Measurements from ENCODE around the gene IL1A.

The IL1A gene

DNA sequence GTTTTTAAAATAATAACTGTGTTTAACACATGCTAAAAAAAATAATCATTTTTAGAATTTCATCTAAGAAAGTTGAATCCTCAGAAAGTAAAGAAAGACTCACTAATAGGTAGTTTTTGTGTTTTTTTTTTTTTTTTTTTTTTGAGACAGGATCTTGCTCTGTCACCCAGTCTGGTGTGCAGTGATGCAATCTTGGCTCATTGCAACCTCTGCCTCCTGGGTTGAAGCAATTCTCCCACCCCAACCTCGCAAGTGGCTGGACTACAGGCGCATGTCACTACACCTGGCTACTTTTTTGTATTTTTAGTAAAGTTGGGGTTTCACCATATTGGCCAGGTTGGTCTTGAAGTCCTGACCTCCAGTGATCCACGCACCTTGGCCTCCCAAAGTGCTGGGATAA, 27.0 kb downstream of the IL1A start:
- DNase-seq: no peak

DNA sequence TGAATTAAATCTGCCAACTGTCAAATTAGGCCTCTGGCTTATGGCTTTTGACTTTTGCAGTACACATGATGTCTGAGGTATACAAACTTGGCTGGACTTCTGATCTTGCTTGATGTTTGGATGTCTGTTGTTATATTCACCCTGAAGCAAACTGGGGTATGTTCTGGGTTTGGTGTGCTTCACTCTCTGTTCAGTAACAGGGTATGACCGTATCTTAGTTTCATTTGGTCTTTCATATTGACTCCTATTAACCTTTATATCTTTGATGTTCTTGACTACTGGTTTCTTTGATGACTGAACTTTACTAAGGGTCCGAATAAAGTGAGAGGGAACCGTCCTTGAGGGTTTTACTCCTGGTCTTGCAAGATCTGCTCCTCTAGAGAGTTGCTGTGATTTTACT, 28.1 kb downstream of the IL1A start:
- no peak for DNase-seq

DNA sequence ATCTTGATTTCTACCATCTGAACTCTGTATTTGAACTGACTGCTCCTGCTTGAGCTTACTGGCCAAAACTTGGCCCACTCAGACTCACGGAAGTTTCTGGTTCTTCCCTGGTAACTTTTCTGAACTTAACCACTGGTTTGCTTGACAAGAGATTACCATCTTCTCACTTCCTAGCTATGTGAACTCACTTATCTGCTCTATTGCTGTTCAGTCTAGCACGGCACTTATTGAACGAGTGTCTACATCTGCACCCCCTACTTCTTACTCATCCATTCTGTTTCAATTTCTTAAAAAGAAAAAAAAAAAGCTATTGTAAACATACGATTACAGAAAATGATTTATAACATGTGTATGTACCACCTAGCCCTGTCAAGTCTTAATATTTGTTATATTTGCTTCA, 28.8 kb downstream of the IL1A start:
- no peak for DNase-seq

DNA sequence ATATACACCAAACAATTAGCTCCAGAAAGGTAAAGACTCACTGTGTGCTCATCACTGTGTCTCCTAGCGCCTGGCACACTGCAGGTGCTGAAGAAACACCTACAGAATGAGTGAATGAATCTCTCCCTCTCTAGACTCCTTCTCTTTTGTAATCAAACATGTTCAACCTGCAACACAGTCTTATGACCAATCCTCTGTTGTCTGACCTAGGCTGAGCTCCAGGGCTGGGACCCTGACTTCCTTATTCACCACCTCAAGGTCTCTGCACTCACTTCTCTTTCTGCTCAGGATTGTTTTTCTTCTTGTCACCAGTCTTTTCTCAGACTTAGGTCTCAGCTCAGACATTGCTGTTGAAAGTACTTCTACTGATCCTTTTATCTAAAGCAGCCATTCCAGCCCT, 29.7 kb downstream of the IL1A start:
- no peak for DNase-seq

DNA sequence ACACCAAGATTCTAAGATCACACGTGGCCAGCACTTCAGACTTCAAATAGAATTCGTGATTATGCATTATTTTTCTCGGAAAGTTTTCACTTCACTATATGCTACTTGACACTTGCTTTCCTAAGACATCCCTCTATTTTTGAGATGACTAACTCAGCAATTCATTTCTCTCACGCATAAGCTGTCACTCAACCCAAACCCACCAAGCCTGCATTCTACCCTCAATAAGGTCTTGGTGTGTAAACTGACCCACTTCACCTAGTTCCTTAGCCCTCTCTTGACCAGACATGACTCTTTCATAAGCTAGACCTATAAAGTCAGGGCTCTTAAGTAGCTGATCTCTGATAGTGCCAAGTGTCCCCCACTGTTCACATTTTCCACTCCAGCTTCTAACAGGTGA, 31.6 kb downstream of the IL1A start:
- no peak for DNase-seq

DNA sequence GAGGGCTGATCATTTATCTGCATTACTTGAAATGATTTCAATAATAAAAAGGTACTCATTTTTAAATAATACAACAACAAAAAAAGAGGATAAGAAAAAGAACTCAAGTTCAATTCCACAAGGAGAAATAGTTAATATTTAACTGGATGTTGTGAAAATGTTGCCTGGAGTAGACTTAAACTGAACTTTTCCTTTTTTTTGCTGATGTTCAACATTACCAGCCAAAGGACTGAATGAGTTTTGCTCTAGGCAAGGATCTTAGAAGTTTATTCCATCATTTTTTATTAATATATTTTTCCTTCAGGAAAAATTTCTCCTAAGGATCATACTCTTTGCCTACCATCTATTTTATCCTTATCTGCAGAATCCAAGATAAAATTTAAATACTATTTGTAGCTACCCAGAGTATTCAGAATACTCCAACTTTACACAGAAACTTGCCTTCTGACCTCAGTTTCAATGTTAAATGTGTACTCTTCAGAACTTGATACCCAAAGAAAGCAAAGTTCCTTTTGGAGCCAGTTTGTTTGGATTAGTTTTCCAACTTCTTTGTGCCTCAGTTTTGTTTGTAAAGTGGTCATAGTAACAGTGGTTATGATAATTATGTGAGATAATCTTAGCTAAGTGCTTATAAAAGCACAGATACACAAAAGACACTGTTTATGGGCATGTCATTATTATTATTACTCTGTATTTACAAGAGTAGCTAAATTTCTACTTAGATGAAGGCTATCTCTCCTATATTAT, 32.7 kb downstream of the IL1A start:
- DNase-seq: no peak

DNA sequence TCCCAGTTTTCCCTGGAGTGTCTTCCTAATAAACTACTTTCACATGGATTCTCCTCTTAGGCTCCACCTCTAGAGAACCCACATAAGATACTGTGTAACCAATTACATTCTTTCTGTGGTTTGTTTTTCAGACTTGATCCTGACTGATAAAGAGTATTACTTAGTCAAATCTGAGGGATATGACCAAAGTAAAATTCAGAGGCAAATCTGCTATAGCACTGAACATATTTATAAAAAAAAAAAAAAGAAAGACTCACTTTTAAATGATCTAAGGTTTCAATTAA, 33.8 kb downstream of the IL1A start:
- no peak for DNase-seq

DNA sequence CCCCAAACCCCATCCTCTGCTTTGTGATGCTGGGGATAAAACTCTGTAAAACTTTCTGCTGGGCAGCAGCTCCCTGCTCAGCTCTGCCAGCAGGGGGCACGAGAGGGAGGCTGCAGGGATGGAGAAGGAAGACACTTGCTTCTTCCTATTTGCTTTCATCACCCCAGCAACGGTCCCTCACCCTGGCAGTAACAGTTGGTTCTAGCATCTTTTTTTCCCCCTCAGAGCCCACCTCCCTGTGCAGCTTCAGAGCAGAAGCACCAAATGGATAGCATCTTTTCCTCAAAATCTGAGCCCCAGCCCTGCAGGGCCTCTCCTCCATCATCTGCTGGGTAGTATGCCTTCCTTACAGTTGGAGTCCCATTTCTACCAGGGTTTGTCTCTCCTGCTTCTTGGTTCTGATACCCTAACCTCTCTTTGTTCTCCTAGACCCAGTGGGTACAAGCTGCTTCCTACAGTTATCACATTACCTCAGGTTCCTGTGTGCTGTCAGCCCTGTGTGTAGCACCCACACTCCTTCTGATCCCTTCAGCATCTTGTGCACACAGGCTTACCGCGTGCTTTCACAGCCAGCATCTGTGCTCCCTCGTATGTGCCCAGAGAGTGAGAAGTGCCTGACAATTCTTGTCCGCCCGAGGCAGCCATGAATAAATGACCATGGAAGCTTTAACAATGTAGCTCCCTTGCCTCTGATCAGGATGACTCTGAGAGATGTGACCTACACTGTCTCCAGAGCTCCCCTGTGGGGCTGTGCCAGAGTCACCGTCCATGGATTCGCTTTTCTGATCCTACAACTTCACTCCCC, 34.3 kb downstream of the IL1A start:
- DNase-seq: peak; percentile 11 to 46

DNA sequence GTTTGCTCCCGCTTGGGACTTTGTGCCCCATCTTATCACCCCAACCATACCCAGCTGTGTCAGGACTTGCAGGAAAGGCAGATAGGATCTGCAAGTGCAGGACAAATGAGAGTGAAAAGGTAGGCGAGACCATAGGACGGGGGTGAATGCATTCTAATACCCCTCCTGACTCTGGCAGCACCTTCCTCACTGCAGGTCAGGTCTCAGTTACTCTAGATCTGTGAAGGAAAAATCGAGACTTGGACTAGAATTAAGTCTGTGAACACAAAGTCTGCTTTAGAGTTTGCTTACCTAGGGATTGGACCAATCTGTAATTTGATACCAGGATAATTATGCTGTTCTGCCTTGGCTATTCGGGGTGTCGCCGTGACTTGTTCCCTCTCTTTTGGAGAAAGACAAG, 43.8 kb downstream of the IL1A start:
- no peak for DNase-seq

DNA sequence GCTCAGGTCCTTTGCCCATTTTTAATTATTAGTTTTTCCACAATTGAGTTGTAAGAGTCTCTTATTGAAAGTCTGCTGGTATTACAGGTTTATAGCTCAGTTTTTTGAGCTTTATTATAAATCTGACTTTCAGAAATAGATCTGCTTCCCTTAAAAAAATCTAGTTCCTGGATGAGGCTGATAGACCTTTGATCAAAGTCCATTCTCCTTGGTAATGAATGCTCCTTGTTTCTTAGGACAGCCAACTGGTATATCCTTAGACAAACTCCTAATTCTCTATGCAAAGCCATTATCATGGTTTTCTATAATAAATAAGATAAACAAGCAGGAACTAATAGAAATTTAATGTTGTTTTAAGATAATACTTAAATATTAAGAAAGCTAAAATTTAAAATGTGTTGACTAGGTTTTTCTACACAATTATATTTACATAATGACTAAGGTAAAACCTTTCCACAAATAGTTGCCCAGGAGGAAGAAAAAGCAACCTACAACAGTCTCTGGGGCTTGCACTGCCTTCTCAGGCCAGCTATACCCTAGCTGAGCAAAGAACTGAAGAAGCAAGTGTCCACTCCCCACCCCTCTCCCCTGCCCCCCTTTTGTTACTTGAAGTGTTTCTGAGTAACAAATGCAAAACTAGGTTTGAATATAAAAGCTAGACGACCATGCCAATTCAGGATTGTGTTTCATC, 46.6 kb downstream of the IL1A start:
- no peak for DNase-seq

DNA sequence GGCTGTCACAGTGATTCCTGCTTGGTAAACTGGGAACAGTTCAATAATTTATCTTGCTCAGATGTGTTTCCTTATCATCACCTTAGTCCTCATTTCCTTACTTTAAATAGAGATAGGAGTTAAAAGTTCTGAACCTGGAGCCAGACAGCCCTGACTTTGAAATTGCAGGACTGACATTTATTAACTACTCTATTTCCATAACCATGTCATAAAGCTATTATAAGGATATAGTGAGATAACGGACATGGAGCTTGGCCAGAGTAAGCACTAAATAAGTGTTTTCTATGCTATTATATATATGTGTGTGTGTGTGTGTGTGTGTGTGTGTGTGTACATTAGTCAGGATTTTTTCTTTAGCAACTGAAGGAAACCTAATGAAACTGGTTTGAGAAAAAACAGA, 50.4 kb downstream of the IL1A start:
- DNase-seq: no peak

DNA sequence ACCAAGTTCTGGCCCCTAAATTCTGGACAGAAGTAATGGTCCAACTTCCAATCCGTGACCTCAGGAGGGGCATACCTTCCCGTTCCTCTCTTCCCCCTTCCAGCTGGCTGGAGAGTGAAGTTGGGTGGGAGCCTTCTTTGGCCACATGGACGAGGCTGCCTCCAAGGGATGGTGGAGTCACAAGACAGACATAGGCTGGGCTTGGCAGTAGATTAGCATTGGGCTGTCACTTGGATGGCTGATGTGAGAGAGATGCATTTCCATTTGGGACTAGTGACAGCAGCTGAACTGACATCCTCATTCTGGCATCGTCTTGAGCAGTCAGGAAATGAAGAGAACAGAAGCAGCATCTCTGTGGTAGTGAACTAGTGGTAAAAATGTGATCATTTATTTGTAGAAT, 50.8 kb downstream of the IL1A start:
- DNase-seq: no peak

DNA sequence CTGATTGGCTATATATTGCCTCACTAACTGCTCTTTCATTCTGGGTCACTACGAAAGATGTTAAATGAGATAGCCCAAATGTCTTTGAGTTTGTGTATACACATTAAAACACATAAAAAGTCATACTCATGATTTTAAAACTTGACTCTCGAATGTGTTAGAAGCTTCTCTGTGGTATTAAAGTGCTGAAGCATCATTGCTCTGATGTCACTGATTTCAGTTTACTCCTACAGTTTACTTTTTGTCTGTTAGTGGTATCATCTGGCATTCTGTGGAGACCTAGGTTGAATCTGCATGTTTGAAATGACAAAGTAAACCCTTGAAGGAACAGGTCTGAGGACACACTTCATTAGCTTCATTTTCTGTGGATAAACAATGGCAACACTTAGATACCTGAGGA, 52.8 kb downstream of the IL1A start:
- DNase-seq: no peak

DNA sequence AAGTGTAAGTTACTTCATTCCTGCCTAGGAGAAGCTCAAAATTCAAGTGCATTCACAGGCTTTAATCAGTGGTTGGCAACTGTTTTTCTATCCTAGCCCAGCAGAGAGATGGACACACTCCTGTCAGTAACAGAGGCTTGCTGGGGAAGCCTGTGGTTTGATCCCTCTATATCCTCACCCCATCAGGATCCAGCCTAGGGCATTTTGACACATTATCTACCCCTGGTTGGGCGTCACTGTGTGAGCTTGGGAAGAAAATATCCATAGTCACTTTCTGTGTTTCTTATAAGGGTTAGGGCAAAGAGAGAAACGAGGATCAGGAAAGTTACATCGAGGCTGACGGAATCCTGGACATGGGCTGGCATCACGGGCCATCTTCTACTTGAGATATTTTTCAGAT, 53.5 kb downstream of the IL1A start:
- DNase-seq: no peak

DNA sequence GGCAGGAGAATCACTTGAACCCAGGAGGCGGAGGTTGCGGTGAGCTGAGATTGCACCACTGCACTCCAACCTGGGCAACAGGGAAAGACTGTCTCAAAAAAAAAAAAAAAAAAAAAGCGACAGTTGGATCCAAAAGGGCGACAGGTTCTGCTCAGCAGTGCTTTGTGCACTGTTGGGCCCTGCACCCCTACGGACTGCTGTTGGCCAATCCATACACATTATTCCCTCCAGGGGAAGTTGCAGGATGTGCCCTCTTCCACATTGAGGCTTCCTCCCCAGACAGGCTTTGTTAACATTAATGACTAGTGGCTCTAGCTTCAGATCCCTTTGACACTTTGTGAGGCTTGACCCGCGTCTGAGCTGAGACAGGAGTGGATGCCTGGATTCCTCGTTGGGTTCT, 54.1 kb downstream of the IL1A start:
- no peak for DNase-seq

DNA sequence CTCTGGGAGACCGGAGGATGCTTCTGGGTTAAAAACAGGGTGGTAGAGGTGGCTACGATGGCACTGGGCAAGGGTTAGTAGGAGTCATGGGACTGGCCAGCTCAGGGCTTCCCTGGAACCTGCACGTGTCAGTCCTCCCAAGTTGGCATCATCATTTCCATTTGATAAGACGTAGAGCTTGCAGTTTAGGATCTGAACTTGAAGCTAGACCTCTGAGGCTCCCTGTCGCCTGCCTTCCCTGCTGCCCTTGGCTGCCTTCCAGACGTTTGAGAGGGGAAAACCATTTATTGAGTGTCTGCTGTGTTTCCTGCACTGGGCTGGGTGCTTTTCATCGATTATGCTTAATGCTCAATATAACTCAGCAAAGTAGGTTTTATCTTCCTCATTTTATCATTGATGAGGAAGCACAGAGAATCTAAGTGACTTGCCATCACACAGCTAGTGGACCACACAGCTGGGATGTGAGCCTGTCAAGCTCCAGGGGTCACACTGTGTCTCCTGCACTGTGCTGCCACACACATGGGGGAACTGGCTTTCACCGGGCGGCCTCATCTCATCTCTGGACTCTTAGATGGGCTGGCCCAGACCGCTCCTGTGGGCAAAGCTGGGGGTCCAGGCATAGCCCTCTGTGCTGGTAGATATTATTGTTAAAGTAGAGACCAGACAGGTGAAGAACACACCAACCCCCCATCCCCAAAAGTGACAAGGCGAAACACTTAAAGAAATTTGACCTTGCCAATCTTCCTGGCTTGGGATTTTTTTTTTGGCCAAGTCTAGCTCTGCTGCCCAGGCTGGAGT, 55.7 kb downstream of the IL1A start:
- DNase-seq: no peak

DNA sequence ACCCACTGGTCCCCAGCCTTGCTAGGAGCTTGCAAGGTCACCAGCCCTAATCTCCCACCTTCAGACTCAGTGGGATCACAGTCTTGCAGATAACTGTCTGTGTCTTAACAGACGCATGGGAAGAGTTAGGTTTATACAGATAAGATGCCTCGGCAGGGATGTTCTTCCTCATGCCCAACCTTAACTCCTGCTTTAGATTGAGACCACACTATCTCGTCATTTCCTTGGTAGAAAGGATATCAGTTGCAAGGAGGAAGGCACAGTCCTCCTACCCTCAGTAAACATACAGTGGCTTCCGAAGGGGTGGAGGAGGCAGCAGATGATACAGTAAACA, 56.3 kb downstream of the IL1A start:
- DNase-seq: no peak

DNA sequence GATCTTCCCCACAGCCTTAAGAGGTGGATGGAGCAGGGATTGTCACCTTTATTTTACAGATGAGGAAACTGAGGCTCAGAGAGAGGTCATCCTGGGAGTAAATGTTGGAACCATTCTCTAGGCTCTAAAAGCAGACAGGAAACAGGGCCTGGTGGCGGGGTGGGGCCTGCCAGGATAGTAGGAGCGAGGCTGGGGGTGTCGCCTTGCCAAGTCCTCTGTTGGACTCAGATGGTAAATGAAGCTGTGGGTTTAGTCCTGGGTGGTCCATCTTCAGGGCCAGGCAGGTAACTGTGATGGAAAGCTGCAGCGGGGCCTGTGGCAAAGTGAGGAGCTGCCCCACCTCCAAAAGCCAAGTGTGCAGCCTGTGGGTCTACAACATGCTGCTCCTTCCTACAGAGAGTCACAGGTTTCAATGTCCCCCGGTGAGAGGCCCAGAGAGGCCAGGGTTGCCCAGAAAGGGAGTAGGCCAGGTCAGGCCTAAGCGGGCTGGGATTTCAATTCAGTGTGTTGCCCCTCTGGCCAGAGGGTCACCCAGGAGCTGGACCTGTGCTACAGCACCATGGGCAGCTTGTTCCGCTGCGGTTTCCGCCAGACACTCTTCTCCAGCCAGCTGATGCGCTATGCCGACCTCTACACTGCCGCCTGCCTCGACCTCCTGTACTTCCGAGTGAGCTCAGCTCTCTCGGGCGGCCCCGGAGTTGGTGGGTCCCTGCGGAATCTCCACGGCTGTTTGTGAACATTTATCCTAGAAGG, 56.8 kb downstream of the IL1A start:
- DNase-seq: no peak

DNA sequence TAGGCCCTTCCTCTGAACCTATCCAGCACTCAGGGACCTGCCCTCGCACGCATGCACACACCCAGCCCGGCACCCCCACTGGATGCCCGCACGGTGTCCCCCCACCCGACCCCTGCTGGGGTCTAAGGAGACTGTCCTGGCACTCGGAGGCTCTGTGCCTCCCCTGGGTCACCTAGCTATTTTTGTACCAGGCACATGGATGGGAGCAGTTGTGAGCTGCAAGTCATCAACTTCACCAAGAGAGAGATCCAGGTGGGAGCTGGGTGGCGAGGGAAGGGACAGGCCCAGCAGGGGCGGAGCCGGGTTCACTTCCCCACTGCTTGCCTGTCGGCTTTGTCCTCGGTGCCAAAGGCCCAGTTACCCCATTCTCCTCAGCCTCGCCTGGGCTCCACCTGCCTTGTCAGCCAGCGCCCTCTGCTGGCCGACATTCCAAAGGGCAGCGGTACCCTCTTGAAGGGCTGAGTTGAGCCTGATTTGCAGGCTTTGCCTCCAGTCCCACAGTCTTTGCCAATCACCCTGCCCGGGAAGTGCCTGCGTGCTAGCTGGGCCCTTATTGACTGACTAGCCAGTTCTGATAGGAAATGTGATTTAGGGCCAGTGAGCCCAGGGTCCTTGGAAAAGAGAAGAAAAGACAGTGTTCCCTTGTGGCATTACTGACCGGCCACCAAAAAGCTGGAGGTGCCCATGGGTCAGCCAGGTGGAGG, 57.7 kb downstream of the IL1A start:
- DNase-seq: peak; percentile 78 to 93

DNA sequence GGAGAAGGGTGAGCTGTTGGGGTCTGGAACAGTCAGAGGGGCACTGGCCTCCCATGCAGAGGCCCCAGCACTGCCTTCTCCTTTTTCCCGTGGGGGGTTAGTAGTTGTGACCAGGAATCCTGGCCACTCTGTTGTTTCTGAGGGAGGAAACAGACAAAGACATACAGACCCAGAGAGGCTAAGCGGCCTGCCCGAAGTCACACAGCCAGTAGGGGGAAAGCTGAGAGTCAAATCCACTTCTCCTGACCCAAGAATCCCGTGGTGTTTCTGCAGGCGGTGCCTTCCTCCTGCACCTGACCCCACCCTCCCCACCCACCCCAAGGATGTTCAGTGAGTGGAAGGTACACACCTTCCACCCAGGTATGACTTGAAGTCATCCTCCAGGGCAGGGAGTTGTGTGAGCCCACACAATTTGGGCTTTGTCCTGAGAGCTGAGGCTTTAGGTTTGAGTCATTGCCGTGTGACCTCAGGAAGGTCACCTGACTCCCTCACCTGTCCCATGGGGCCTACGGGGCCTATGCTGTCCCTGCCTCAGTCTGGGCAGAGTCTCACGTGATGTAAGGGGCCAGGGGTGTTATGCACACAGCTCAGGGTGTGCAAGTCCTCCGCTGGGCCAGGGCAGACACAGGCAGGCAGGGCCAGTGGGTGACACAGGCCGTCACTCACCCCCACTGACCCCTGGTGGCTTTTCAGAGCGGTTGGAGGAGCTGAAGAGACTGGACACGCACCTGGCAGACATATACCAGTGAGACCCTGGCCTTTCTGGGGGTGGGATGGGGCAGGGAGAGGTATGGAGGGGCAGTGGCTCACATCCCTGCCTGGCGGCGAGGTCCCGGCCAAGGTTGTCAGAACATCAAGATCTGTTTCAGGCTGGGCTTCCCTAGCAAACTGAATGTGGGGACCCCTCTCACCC, 58.5 kb downstream of the IL1A start:
- no peak for DNase-seq
